ENCODE measurements around the gene PRKCA.

DNA sequence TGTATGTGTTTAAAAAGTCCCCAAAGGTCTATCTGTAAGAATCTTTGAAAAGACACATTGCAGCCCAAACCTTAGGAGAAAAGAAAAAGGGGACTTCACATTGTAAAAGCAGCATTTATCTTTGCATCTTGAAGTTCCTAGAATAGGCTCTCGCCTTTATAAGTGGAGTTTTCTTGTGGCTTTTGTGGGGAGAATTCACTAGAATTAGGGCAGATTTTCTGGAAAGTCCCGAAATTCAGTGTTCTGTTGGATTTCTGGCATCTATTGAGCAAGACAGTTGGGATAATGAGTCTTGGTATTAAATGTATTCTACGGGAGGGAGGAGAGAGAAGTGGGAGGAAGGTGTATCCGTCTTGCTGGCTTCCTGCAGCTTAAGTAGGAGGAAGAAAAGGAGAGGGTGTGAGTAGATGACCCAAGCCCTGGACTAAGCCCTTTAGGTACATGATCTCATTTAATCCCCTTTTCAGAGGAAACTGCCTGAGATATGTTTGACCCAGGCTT lies 62.6 kb downstream of the PRKCA start:
- TF ChIP-seq POLR2A (IDR thresholded peaks at IDR 0.05) (no peak), CTCF (IDR thresholded peaks at IDR 0.05) (no peak), EP300 (IDR thresholded peaks at IDR 0.05) (no peak)

Measured in ovary (tissue), 3 donors.